Activated naive CD8-positive, alpha-beta T cell (primary cell): Measurements from ENCODE around the gene WWP2.
"Not testable (repeated sequence)": the region's sequence is repeated elsewhere in the genome, so short reads cannot be mapped to it uniquely, and the experiment has no call there.

Source experiments
- H3K27ac Mint-ChIP-seq: one replicate; pipeline ENCODE4 v1.8.0; 2021; ENCODE audit warnings: mixed read lengths
- H3K27me3 Mint-ChIP-seq: one replicate; pipeline ENCODE4 v1.8.0; 2021; ENCODE audit warnings: mixed read lengths
- H3K36me3 Mint-ChIP-seq: one replicate; pipeline ENCODE4 v1.8.0; 2021; ENCODE audit warnings: mixed read lengths
- H3K4me1 Mint-ChIP-seq: one replicate; pipeline ENCODE4 v1.8.0; 2021; ENCODE audit warnings: low read depth, mixed read lengths
- H3K4me3 Mint-ChIP-seq: one replicate; pipeline ENCODE4 v1.8.0; 2021; ENCODE audit warnings: mild to moderate bottlenecking, mixed read lengths
- H3K9me3 Mint-ChIP-seq: one replicate; pipeline ENCODE4 v1.8.0; 2021; ENCODE audit warnings: low read depth, mixed read lengths

The WWP2 gene

GRCh38 chr16:69732101-69732500 is 30.0 kb upstream of the WWP2 start:
- H3K27me3 Mint-ChIP-seq, result no peaks in the 10 kb centered on the region
- no peak overlapping the region for H3K27ac Mint-ChIP-seq
- H3K36me3 Mint-ChIP-seq, result no peaks in the 10 kb centered on the region

DNA sequence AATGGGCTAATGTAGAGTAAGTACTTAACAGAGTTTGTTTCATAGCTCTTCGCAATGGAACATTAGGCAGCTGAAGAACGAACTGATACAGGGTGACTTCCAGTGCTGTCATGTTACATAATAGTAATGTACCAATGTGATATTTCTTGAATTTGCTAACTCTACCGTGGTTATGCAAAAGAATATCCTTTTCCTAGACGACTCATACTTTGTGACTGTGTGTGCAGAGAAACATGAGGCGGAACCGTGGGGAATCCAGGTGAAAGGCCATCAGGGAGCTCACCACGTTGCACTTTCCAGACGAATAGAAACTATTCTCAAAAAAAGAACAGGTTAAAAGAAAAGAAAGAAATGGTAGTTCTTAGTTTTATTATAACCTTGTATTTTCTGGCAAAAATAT is 20.6 kb upstream of the WWP2 start:
- peaks cover 1% of the 10 kb centered on the region for H3K4me1 Mint-ChIP-seq
- H3K36me3 Mint-ChIP-seq, result peaks cover 2% of the 10 kb centered on the region

More at GRCh38 chr16:69732101-69732500, 30.0 kb upstream of the WWP2 start:
- Mint-ChIP-seq H3K9me3 (no peaks in the 10 kb centered on the region), H3K4me1 (peaks cover 2% of the 10 kb centered on the region), H3K4me3 (no peak overlapping the region)

GRCh38 chr16:69741951-69742904 is 19.9 kb upstream of the WWP2 start:
- Mint-ChIP-seq H3K36me3 (peaks cover 2% of the 10 kb centered on the region), H3K4me3 (no peak overlapping the region), H3K9me3 (no peaks in the 10 kb centered on the region), H3K4me1 (peaks cover 1% of the 10 kb centered on the region), H3K27me3 (no peaks in the 10 kb centered on the region), H3K27ac (peak overlapping the region; percentile 73)

More for the DNA sequence above, 20.6 kb upstream of the WWP2 start:
- Mint-ChIP-seq H3K4me3 (no peak overlapping the region), H3K27me3 (no peaks in the 10 kb centered on the region), H3K9me3 (no peaks in the 10 kb centered on the region), H3K27ac (no peak overlapping the region)

DNA sequence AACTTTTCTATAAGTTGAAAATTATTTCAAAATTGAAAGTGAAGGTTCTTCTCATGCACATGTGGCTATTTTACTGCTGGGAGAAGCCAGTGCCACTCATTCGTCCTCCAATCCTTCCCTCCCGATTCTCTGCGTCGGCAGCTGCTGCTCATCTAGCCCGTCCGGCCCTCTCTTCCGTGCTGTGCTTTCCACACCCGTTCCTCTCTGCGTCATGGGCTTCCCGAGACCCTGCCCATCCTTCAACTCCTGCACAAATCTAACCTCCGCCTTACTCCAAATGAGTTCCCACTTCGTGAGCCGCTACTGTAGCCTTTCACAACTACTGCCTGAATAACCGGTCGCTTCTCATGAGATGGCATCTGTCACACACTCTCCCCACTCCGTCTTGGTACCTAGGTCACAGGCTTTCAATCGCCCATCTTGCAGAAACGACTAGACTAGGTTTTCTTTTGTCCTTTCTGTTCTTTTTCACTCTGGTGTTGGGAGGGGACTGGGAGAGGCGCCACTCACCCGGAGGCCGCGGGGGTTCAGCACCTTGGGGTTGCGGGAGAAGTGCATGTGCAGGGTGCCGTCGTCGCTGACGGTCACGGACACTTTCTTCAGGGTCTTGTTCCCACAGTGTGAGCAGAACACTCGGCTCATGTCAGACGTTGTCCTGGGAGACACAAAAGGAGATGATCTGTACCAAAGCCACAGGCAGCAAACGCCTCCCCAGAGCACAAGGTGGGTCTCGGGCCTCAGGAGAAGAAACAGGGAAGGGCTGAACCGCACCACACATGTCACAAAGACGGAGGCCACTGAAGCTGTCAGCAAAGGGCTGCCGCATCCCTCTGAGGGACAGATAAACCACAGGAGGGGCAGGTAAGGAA is 17.5 kb upstream of the WWP2 start:
- Mint-ChIP-seq H3K27ac (no peak overlapping the region), H3K4me3 (no peak overlapping the region), H3K27me3 (no peaks in the 10 kb centered on the region), H3K4me1 (peaks cover 6% of the 10 kb centered on the region), H3K9me3 (no peaks in the 10 kb centered on the region), H3K36me3 (peaks cover 2% of the 10 kb centered on the region)

DNA sequence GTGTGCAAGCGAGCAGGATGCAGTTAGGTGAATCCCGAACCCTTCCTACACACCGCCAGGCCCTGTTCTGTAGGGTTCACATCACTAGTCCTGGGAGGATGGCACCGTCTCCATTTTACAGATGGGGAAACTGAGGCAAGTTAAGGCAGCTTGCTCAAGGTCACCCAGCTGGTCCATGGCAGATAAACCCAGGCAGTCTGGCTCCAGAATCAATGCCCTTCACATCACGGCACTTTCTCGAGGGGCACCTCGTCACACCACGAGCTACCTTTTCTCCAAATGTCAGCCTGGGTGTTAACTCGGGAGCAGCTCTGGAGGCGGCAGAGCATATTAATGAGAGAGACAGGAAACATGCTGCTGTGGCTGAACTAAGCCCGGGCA is 16.9 kb upstream of the WWP2 start:
- Mint-ChIP-seq H3K36me3 (peaks cover 2% of the 10 kb centered on the region), H3K27ac (no peak overlapping the region), H3K9me3 (no peaks in the 10 kb centered on the region), H3K4me3 (no peak overlapping the region), H3K4me1 (peaks cover 6% of the 10 kb centered on the region), H3K27me3 (no peaks in the 10 kb centered on the region)

- Mint-ChIP-seq H3K4me3 (no peak overlapping the region), H3K36me3 (peaks cover 2% of the 10 kb centered on the region), H3K4me1 (peaks cover 6% of the 10 kb centered on the region), H3K9me3 (no peaks in the 10 kb centered on the region), H3K27me3 (no peaks in the 10 kb centered on the region), H3K27ac (no peak overlapping the region)
These were observed 16.2 kb upstream of the WWP2 start for GRCh38 chr16:69745959-69746358.

DNA sequence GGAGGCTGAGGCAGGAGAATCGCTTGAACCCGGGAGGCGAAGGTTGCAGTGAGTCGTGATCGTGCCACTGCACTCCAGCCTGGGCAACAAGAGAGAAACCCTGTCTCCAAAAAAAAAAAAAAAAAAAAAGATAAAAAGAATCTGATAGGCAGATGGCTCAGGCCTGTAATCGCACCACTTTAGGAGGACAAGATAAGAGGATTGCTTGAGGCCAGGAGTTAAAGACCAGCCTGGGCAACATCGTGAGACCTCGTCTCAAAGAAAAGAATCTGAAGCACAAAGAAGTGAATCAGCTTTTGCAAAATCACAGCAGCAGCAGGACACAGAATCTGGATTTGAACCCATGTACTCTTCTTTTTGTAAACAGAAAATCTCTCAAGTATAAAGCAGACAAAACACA is 15.0 kb upstream of the WWP2 start:
- H3K4me1 Mint-ChIP-seq, result peaks cover 11% of the 10 kb centered on the region
- no peaks in the 10 kb centered on the region for H3K9me3 Mint-ChIP-seq
- no peak overlapping the region for H3K4me3 Mint-ChIP-seq
- H3K36me3 Mint-ChIP-seq, result peaks cover 2% of the 10 kb centered on the region
- H3K27me3 Mint-ChIP-seq, result no peaks in the 10 kb centered on the region
- no peak overlapping the region for H3K27ac Mint-ChIP-seq

DNA sequence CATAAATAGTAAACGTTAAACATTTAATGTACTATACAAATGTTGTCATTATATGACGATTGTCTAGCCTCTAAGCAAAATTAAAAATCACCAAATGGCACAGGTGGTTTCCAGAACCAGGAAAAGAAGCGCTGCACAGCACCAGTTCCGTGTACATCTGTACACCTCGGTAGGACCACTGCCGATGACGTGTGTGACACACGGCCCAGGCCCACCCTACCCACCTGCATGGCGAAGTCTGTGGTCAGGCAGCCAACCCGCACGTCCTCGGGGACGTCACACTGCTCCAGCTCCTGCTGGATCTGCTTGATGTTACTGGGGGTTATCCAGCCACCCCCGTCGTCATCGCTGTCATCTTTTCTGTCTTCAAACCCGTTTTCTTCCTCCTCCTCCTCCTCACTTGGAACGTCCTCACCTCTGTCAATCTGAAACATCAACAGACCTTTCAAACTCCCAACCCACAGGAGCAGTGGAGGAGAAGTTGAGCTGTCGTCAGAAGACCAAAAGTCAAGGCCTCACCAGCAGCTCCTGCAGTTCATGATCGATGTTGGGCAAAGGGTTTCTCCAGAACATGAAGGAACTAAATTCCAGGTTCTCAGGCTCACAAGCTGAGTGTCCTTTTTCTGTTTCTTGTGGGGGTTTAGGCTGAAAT is 13.3 kb upstream of the WWP2 start:
- Mint-ChIP-seq H3K4me3 (no peak overlapping the region), H3K27me3 (no peaks in the 10 kb centered on the region), H3K9me3 (no peaks in the 10 kb centered on the region), H3K4me1 (peaks cover 24% of the 10 kb centered on the region), H3K36me3 (peaks cover 6% of the 10 kb centered on the region), H3K27ac (peak overlapping the region; percentile 34)

DNA sequence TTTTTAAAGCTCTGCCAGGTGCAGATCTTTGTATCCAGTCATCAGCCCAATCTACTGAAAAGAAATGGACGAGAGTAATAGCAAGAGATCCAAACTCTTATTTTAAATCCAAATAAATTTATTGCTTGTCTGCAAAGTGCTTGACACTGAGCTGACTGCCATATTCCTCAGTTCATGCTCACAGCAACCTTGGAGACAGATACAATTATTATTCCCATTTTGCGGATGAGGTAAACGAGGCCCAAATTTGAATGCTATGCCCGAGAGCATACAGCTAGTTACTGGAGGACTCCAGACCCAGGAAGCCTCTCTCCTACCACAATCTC is 8.0 kb upstream of the WWP2 start:
- Mint-ChIP-seq H3K9me3 (no peaks in the 10 kb centered on the region), H3K27ac (peak overlapping the region; percentile 100), H3K36me3 (peaks cover 9% of the 10 kb centered on the region), H3K4me3 (peak overlapping the region; percentile 100), H3K27me3 (no peaks in the 10 kb centered on the region), H3K4me1 (peaks cover 26% of the 10 kb centered on the region)

- Mint-ChIP-seq H3K4me1 (peaks cover 24% of the 10 kb centered on the region), H3K36me3 (peaks cover 9% of the 10 kb centered on the region), H3K27me3 (no peaks in the 10 kb centered on the region), H3K27ac (peak within 1 kb of the TSS; percentile 100), H3K4me3 (peak within 1 kb of the TSS; percentile 100), H3K9me3 (no peaks in the 10 kb centered on the region)
These were observed 7.4 kb upstream of the WWP2 start, which contains the start of gene NOB1 for GRCh38 chr16:69754469-69755310. Gene NOB1 (minus strand): TSS chr16:69754926. CDS start chr16:69754910, 16 bp downstream.

DNA sequence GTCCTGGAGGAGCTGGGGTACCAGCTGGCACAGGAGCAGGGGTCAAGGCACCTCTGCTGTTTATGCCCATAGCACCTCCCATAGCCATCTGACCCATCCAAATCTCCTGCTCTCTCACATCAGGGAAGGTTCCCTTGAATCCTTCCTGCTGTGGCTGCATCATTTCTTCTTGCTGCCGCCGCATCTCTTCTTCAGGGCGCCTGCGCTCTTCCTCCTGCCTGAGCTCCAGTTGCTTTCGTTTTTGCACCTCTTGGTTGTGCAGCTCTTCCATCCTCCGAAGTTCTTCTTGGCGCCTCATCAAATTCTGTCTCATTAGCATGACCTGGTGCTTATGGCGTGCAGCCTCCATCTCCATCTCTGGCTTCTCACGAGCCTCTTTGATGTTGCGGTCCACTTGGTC is 5.4 kb upstream of the WWP2 start:
- peaks cover 29% of the 10 kb centered on the region for H3K4me1 Mint-ChIP-seq
- H3K9me3 Mint-ChIP-seq, result no peaks in the 10 kb centered on the region
- H3K36me3 Mint-ChIP-seq, result peaks cover 9% of the 10 kb centered on the region
- H3K27ac Mint-ChIP-seq, result no peak overlapping the region
- H3K27me3 Mint-ChIP-seq, result no peaks in the 10 kb centered on the region
- no peak overlapping the region for H3K4me3 Mint-ChIP-seq

- H3K4me1 Mint-ChIP-seq, result peaks cover 27% of the 10 kb centered on the region
- not testable (repeated sequence) for H3K4me3 Mint-ChIP-seq, H3K36me3 Mint-ChIP-seq, H3K9me3 Mint-ChIP-seq, H3K27me3 Mint-ChIP-seq, H3K27ac Mint-ChIP-seq
These were observed 4.8 kb upstream of the WWP2 start for GRCh38 chr16:69757375-69757774.

- H3K4me3 Mint-ChIP-seq, result peak overlapping the region; percentile 93
- H3K9me3 Mint-ChIP-seq, result no peaks in the 10 kb centered on the region
- H3K4me1 Mint-ChIP-seq, result peaks cover 42% of the 10 kb centered on the region
- H3K36me3 Mint-ChIP-seq, result no peaks in the 10 kb centered on the region
- peak overlapping the region; percentile 95 for H3K27ac Mint-ChIP-seq
- no peaks in the 10 kb centered on the region for H3K27me3 Mint-ChIP-seq
These were observed 874 bp downstream of the WWP2 start for GRCh38 chr16:69762814-69763598.
